IPS-NIHi7 (cell line): ENCODE measurements around the gene DVL2.

ENCODE experiments used
- DNase-seq: peaks from one replicate; pipeline ENCODE4 v3.0.0; 2012; ENCODE audit warnings: mixed read lengths; ENCODE audit errors: extremely low spot score

DVL2 gene

GRCh38 chr17:7234083-7234951 is at the start of gene DVL2:
Gene DVL2, minus strand, starts transcription at chr17:7234517. Its CDS starts 255 bp downstream, at chr17:7234262.
- peak; percentile 88 for DNase-seq

- DNase-seq, result no peak
These were observed 49.3 kb upstream of the DVL2 start for GRCh38 chr17:7283471-7284216.

- no peak for DNase-seq
These were observed 48.5 kb upstream of the DVL2 start for GRCh38 chr17:7282752-7283321.

DNA sequence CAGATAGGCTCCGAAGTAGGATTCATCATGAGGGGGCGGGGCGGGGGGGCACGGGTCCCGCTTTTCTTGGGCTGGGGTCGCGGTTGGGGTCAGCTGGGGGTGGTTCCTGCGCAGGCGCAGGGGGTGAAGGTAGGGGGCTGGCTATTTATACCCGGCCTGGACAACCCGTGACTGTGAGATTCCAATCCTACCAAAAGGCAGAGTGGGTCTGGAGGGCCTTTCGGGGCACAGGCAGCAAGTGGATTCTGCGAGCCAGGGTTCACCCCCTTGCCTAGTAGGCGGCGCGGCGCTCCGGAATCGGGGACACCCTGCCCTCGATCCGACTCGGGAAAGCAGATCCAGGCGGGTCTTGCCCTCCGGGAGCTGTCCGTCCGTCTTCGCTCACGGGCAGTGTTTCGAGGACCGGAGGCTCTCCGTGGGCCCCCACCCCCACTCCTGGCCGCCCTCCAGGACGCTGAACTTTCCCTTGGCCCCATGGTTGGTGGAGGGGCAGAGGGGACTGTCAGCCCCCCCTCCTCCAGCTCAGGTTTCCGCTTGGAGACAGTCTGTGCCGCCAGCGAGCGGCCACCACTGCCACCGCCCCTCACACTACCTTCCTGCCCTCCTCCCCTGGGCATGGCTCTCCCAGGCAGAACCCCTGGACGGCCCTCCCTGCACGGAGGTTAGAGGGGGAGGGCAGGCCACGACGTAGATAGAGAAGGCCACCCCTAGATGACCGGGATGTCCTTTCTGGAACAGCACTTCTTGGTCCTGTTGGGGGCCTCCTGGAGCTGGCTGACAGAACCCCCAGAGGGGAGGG is 47.8 kb upstream of the DVL2 start:
- DNase-seq, result peak; percentile 17

DNA sequence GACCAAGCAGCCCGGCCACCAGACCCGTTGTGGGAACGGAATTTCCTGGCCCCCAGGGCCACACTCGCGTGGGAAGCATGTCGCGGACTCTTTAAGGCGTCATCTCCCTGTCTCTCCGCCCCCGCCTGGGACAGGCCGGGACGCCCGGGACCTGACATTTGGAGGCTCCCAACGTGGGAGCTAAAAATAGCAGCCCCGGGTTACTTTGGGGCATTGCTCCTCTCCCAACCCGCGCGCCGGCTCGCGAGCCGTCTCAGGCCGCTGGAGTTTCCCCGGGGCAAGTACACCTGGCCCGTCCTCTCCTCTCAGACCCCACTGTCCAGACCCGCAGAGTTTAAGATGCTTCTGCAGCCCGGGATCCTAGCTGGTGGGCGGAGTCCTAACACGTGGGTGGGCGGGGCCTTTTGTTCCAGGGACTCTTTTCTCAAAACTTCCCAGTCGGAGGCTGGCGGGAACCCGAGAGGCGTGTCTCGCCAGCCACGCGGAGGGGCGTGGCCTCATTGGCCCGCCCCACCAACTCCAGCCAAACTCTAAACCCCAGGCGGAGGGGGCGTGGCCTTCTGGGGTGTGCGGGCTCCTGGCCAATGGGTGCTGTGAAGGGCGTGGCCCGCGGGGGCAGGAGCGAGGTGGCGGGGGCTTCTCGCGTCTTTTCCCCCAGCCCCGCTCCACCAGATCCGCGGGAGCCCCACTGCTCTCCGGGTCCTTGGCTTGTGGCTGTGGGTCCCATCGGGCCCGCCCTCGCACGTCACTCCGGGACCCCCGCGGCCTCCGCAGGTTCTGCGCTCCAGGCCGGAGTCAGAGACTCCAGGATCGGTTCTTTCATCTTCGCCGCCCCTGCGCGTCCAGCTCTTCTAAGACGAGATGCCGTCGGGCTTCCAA is 47.0 kb upstream of the DVL2 start, which contains the start of gene SLC2A4:
Gene SLC2A4 (plus strand): TSS at position 645 of the 879 bp plus-strand sequence. CDS start 217 bp downstream, at position 862.
- DNase-seq, result peak; percentile 99

DNA sequence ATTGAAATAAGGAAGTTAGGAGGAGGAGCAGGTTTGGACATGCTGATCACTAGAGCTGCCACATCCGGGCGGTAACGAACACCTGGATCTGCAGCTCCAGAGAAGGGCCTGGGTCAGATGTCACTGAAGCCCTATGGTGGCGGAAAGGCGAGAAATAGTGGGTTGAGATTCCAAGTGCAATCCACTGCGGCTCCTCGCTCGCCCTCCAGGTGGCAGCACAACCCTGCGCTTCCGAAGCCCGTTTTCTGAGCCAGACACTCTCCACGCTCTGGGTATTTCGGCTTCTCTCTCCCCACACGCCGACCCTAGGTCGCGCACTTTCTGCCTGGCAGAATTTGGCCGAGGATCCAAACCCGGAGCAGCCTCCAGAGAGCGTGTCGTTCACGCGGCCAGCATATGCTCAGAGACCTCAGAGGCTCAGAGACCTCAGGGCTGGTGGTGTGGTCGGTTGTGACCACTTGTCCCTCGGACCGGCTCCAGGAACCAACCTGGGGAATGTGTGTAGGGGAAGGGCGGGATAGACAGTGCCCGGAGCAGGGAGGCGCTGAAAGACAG is 46.3 kb upstream of the DVL2 start:
- peak; percentile 91 for DNase-seq

DNA sequence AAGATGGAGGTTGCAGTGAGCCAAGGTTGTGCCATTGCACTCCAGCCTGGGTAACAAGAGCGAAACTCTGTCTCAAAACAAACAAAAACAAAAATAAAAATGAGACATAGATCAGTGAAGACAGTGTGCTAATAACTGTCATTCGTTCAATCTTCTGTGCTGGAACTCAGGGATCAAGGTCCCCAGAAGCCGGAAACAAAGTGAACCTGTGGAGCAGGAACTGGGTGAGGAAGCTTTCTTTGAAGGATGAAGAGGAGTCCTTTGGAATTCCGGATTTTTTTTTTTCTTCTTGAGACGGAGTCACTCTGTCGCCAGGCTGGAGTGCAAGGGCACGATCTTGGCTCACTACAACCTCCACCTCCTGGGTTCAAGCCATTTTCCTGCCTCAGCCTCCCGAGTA is 45.1 kb upstream of the DVL2 start:
- no peak for DNase-seq

GRCh38 chr17:7266784-7267183 is 32.5 kb upstream of the DVL2 start:
- no peak for DNase-seq

DNA sequence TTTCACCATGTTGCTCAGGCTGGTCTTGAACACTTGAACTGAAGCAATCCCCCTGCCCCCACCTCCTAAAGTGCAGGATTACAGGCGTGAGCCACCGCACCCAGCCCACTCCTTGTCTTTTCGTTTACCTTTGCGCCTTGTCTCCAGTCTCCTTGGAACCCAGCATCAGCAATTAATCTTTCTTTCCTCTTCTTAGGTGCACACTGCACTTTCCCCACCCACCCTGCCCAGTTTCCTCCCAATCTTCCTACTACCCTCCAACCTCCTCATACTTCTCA is 29.4 kb upstream of the DVL2 start:
- no peak for DNase-seq

- DNase-seq, result peak; percentile 82
These were observed 28.9 kb upstream of the DVL2 start for GRCh38 chr17:7262935-7263800.

GRCh38 chr17:7262192-7262934 is 28.0 kb upstream of the DVL2 start, which contains the start of gene CLDN7:
Gene CLDN7, minus strand, starts transcription at chr17:7262478. Its CDS starts 435 bp downstream, at chr17:7262043.
- DNase-seq, result peak; percentile 91

GRCh38 chr17:7261379-7262191 is 27.3 kb upstream of the DVL2 start:
- DNase-seq, result no peak

GRCh38 chr17:7260651-7261378 is 26.5 kb upstream of the DVL2 start:
- DNase-seq, result peak; percentile 61

- no peak for DNase-seq
These were observed 25.8 kb upstream of the DVL2 start for GRCh38 chr17:7260151-7260550.

DNA sequence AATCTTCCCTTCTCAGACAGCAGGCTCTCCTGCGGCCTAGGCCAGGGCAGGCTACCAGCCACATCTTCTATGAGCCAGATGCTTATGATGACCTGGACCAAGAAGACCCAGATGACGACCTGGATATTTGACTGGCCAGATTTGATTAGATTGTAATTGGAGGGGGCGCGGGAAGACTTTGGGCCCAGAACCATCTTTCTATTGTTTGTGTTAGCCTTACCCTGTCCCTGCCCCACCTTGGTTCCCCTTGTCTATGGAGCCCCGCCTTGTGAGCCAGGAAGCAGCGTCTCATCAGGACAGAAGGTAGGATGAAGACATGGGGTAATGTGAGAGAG is 25.2 kb upstream of the DVL2 start:
- no peak for DNase-seq

DNA sequence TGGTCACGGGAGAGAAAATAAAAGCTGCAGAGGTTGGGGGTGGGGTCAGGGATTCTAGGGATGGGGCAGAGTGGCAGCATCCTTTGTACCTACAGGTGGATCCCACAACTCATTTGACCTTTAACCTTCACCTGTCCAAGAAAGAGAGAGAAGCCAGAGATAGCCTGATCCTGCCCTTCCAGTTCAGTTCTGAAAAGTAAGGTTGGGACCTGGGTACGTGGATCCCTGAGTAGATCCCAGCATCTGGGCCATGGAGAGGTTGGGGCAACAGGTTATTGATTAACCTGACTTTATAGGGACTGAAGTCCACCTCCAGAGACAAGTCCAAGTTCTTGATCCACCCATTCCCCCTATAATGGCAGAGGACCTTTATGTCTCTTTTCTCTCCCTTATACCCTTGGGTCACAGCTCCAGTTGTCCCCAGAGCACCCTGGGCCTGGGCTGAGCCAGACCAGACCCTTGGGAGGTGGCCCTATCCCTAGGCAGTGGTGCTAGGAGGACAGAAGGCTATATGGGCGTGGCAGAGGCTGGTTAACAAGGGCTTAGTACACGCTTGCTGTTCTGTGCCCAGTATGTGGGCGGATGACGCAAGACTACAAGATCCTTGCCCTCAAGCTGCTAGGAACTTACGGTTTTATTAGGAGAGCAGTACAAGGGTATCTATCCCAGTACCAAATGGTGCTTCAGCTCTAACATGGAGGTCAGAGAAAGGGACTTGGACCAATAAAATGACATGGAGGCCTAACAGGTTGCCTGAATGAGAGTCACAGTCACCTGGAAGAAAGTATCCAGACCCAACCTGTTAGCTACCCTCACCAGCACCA is 24.6 kb upstream of the DVL2 start:
- DNase-seq, result no peak
